Stimulated activated naive CD4-positive, alpha-beta T cell (primary cell): Measurements from ENCODE around the gene ZNF608.

Source experiments
- DNase-seq, 6 experiments: peaks; one replicate each; lab custom pipeline; 2025; lab: John Stamatoyannopoulos, UW

Gene ZNF608

DNA sequence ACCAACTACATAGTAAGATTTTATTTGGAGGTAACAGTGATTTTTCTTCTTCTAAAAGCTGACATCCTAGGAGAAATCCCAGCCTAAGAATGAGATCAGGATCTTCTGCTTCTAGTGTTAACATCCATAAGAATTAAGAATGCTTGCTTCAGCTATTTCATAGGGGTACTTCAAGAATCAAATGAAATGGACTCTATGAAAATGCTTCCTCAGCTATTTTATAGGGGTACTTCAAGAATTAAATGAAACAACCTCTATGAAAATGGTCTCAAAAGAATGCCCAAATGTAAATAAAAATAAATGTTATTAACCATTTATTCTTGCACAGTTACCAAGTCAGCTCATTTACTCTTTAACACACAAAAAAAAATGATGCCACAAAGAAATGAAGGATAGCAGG, 31.5 kb downstream of the ZNF608 start:
- no peak for DNase-seq

DNA sequence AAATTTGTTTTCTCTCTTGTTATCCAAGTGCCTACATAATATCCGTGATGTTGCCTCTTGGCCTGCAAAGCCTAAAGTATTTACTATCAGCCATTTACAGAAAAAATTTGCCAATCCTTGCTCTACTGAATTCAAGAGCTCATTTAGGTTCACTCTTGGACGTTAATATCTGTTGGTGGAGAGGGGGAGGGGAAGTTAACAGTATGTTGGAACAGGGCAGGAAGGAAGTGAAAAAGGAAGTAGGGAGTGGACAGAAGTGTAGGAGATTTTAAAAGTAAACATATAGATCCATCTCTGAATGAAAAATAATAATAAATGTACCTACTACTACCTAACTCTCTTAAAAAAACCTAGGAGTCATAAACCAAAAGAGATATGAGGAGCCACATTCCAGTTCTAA, 32.8 kb downstream of the ZNF608 start:
- DNase-seq: no peak

DNA sequence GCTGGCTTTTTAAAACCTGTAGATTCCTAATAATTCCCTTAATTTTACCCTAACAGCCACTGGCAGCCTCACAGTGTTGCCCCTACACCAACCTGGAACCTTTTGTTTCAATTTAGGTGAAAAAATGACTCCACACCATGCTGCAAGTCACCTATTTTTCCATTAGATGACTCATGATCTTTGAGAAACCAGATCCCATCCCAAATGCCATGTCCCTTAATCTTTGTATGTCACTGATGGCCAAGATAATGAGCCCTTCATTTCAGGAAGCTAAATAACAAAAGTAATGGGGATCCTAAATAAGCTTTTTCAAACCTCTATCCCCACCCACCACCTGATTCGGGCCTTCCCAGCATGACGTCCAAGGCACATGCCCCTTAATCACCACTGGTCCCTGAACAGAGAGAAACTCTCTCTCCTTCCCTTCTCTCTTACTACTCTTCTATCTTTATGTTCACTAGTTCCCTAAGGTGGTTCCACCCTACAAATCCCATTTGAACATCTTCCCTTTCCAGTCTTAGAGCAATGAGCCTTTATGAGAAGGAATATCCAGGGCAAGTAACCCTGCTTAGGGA, 33.6 kb downstream of the ZNF608 start:
- no peak for DNase-seq

- DNase-seq: no peak
Measured at GRCh38 chr5:124708086-124708485, 38.4 kb downstream of the ZNF608 start.

DNA sequence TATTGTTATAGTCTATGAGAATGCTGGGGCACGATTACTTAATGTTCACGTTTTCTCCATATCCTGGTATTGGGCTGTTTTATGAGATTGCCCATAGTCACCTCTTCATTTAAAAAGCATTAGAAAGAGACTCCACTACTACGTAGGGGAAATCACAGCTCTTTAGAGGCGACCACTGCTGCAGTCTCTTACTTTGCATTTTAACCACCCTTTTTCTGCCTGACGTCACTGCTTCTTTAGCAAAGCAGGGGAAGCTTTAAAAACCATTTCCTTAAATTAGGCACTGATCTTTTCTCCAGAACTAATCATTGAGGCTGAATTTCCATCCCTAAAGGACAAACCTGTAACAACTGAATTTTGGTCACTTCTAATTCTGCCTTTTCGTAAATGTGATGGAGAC, 38.9 kb downstream of the ZNF608 start:
- DNase-seq: no peak

- no peak for DNase-seq
Measured at GRCh38 chr5:124706729-124707361, 39.6 kb downstream of the ZNF608 start.

- no peak for DNase-seq
Measured at GRCh38 chr5:124706051-124706450, 40.4 kb downstream of the ZNF608 start.

DNA sequence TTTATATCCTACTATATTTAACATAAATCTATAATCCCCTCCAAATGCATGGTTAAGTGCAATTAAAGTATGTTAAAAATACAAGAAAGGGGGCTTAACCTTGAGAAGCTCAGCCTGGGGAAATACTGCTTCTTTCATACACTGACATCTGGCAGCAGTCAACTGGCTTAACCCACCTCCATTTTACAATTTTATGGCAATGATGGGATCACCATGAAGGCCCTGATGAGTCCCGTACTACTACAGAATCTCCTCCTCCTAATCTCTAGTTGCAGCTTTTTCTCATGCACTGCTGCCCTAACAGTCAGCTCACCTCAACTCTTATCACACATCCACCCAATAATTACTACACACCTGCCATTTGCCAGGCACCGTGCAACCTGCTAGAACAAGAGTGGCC, 40.9 kb downstream of the ZNF608 start:
- no peak for DNase-seq

- no peak for DNase-seq
Measured at GRCh38 chr5:124704594-124705284, 41.7 kb downstream of the ZNF608 start.

GRCh38 chr5:124703995-124704394, 42.4 kb downstream of the ZNF608 start:
- DNase-seq: no peak

DNA sequence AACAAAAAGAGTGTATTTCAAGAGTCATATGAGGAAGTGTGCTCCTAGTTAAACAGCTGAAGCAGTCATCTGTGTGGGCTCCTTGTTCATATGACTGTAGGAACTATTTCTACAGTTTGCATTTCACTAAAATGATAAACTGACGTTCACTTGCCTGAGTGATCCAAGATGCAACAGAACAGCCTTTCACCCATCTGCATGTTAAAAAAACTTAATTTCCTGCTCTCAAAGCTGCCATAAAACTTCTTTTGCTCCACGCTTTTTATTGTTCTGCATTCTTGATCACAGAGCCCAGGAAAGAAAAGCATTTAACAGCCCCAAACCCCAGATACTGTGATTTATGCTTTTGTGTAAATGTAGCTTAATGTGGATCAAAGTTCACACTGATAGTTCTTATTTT, 43.9 kb downstream of the ZNF608 start:
- no peak for DNase-seq

- no peak for DNase-seq
Measured at GRCh38 chr5:124701873-124702425, 44.5 kb downstream of the ZNF608 start.

DNA sequence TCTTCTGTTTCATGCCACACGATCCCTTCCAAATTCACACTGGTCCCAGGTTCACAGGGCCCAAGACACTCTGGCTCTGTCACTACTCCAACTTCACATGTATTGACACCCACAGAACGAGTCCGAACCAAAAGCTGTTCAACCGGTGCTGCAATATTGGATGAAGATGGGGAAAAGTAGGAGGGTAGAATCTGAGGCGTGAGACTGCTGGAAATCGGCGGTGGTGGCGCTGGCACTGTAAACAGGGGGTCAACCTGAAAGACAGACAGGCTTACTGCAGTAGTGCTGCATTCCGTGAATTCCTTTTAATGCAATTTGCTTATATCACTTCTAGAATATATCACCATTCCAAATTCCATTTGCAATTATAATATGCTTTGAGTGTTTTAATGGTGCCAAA, 45.4 kb downstream of the ZNF608 start:
- DNase-seq: no peak

- no peak for DNase-seq
Measured at GRCh38 chr5:124700333-124700732, 46.1 kb downstream of the ZNF608 start.

GRCh38 chr5:124698770-124699169, 47.7 kb downstream of the ZNF608 start:
- DNase-seq: no peak

GRCh38 chr5:124697933-124698591, 48.4 kb downstream of the ZNF608 start:
- DNase-seq: no peak

- no peak for DNase-seq
Measured at GRCh38 chr5:124697501-124697900, 48.9 kb downstream of the ZNF608 start.

- no peak for DNase-seq
Measured at GRCh38 chr5:124696898-124697297, 49.5 kb downstream of the ZNF608 start.
